B cell (primary cell): Measurements from ENCODE around the gene MYO10. TPM values are rescaled to one million over a fixed set of nuclear protein-coding genes. Genes with fewer than 3 reads are reported as not detected.

Experiments used
- ATAC-seq: fragments of 200-7000 bp; cut with Tn5 transposase; one replicate; pipeline ENCODE4 v1.10.0; 2021; ENCODE audit warnings: low read depth, mild to moderate bottlenecking, moderate number of reproducible peaks, moderate library complexity
- CTCF ChIA-PET: fragments of 350-600 bp; sonication (Branson Sonifier 250); formaldehyde crosslinking; loops from one replicate; lab custom pipeline; 2021; ENCODE audit warnings: antibody characterized with exemption, inconsistent platforms; lab: Charles Lee
- POLR2A ChIA-PET: fragments of 350-600 bp; sonication (Branson Sonifier 250); formaldehyde crosslinking; loops from one replicate; lab custom pipeline; 2021; ENCODE audit warnings: antibody characterized with exemption; lab: Charles Lee
- DNase-seq: peaks from one replicate; pipeline ENCODE4 v3.0.0; 2013
- H2AFZ ChIP-seq: 2 replicates; pipeline ENCODE4 v1.6.1; 2012; ENCODE audit warnings: mild to moderate bottlenecking, low read depth, low read length; ENCODE audit not compliant: insufficient read depth, poor library complexity, severe bottlenecking
- H3K27ac ChIP-seq, 2 donors: 1 replicate in 1 of 2; 2 replicates in 1 of 2; pipeline ENCODE4 v1.5.1; 2012 to 2013; ENCODE audit warnings: low read length in 2 of 2, mild to moderate bottlenecking in 2 of 2, moderate library complexity in 1 of 2
- H3K27me3 ChIP-seq, 4 experiments: fragments of 200-600 bp in 1 of 4; sonication (generic) in 1 of 4; replicated peaks in 1 of 4; 1 replicate in 2 of 4; 2 replicates in 2 of 4; pipeline versions ENCODE4 v1.6.1 to v1.7.0; 2013 to 2016; ENCODE audit warnings: low read length in 3 of 4, mild to moderate bottlenecking in 2 of 4, mixed read lengths in 1 of 4, moderate library complexity in 1 of 4; ENCODE audit not compliant: insufficient read depth in 4 of 4, control insufficient read depth in 3 of 4; ENCODE audit errors: control extremely low read depth in 1 of 4
- H3K36me3 ChIP-seq, 2 experiments: replicated peaks in 1 of 2; 1 replicate in 1 of 2; 2 replicates in 1 of 2; pipeline versions ENCODE4 v1.6.1 to v1.7.1; 2013; ENCODE audit warnings: low read length in 1 of 2; ENCODE audit not compliant: insufficient read depth in 2 of 2, control insufficient read depth in 1 of 2; ENCODE audit errors: control extremely low read depth in 1 of 2, extremely low read depth in 1 of 2
- H3K4me1 ChIP-seq, 2 donors: fragments of 200-600 bp in 1 of 2; sonication (generic) in 1 of 2; 1 replicate in 1 of 2; 2 replicates in 1 of 2; pipeline versions ENCODE4 v1.5.1 to v1.6.1; 2013 to 2017; ENCODE audit warnings: low read length in 2 of 2; ENCODE audit not compliant: control insufficient read depth in 2 of 2, insufficient read depth in 2 of 2
- H3K4me2 ChIP-seq: replicated peaks from 2 replicates; pipeline ENCODE3; 2012; ENCODE audit warnings: mild to moderate bottlenecking, low read depth, low read length; ENCODE audit not compliant: poor library complexity, severe bottlenecking
- H3K4me3 ChIP-seq, 5 experiments: fragments of 200-600 bp in 1 of 5; sonication (generic) in 1 of 5; 1 replicate in 3 of 5; 2 replicates in 2 of 5; pipeline versions ENCODE4 v1.5.1 to v1.7.0; 2011 to 2016; ENCODE audit warnings: low read length in 4 of 5, mild to moderate bottlenecking in 4 of 5, low read depth in 2 of 5, control low read depth in 1 of 5, moderate library complexity in 1 of 5; ENCODE audit not compliant: insufficient read depth in 1 of 5; ENCODE audit errors: control extremely low read depth in 1 of 5, extremely low read depth in 1 of 5
- H3K79me2 ChIP-seq: fragments of 200-600 bp; sonication (generic); one replicate; pipeline ENCODE4 v1.6.0; 2016; ENCODE audit warnings: low read length; ENCODE audit not compliant: control insufficient read depth, insufficient read depth
- H3K9ac ChIP-seq: fragments of 200-600 bp; sonication (generic); 2 replicates; pipeline ENCODE4 v1.6.1; 2017; ENCODE audit warnings: mild to moderate bottlenecking, low read length, moderate library complexity
- H3K9me3 ChIP-seq, 3 donors: one replicate each; pipeline versions ENCODE4 v1.6.1 to v1.7.1; 2013; ENCODE audit warnings: low read length in 2 of 3; ENCODE audit not compliant: control insufficient read depth in 2 of 3, insufficient read depth in 1 of 3; ENCODE audit errors: control extremely low read depth in 1 of 3
- H4K20me1 ChIP-seq: 2 replicates; pipeline ENCODE4 v1.6.0; 2012; ENCODE audit warnings: mild to moderate bottlenecking, low read length; ENCODE audit not compliant: insufficient read depth, control insufficient read depth, poor library complexity, severe bottlenecking
- H3K27ac Mint-ChIP-seq: one replicate; pipeline ENCODE4 v1.8.0; 2021; ENCODE audit warnings: mixed read lengths
- H3K27me3 Mint-ChIP-seq: one replicate; pipeline ENCODE4 v1.8.0; 2021; ENCODE audit warnings: mixed read lengths
- H3K4me1 Mint-ChIP-seq: one replicate; pipeline ENCODE4 v1.8.0; 2021; ENCODE audit warnings: mixed read lengths
- H3K4me3 Mint-ChIP-seq: one replicate; pipeline ENCODE4 v1.8.0; 2021; ENCODE audit warnings: mixed read lengths
- H3K9me3 Mint-ChIP-seq: one replicate; pipeline ENCODE4 v1.8.0; 2022; ENCODE audit warnings: mixed read lengths; ENCODE audit not compliant: insufficient read depth
- CTCF ChIP-seq: fragments of 200-600 bp; IDR thresholded peaks from one replicate; pipeline ENCODE4 v1.8.0; 2022; ENCODE audit warnings: antibody characterized with exemption, mild to moderate bottlenecking
- EZH2 ChIP-seq: IDR thresholded peaks from 2 replicates; pipeline ENCODE4 v1.6.1; 2012; ENCODE audit warnings: borderline replicate concordance, low read depth, mild to moderate bottlenecking, moderate library complexity, low read length; ENCODE audit not compliant: insufficient read depth, poor library complexity, severe bottlenecking
- WGBS: methylation state at CpG from one replicate; pipeline ENCODE4 v1.1.5; 2013; ENCODE audit warnings: missing lambda C conversion rate; ENCODE audit not compliant: insufficient coverage; 5-methylcytosine and 5-hydroxymethylcytosine counted together
- intact Hi-C: fragments of 100-400 bp; cut with micrococcal nuclease; formaldehyde crosslinking; loops from one replicate; pipeline ENCODE4 v1.10.0; 2022
- polyA plus RNA-seq: library from polyadenylated mRNA; depleted of rRNA; stranded (reverse); fragments of >200 nt; gene quantifications from 2 replicates; pipeline ENCODE4 v1.2.3, GENCODE V29; 2012
- total RNA-seq, 2 donors: library from RNA; stranded (reverse); fragments of 120-200 nt in 1 of 2; gene quantifications; 1 replicate in 1 of 2; 2 replicates in 1 of 2; pipeline versions ENCODE4 v1.2.3 to v1.2.4, GENCODE V29; 2013 to 2022

MYO10 gene
- total and polyA plus RNA-seq, 2 donors (not counting 1 experiment from before 2014, with no cell fraction given): 0.10 TPM; not detected in 1

GRCh38 chr5:16918156-16918555 is 17.9 kb downstream of the MYO10 start:
- DNase-seq (no peak), ATAC-seq (no peak)
- Mint-ChIP-seq H3K27me3 (no peaks in the 10 kb centered on the region), H3K4me1 (no peaks in the 10 kb centered on the region), H3K27ac (no peak overlapping the region), H3K9me3 (no peaks in the 10 kb centered on the region), H3K4me3 (no peak overlapping the region)
- TF ChIP-seq EZH2 (no peak), CTCF (no peak)
- H3K79me2 ChIP-seq: no peaks in the 10 kb centered on the region
- intact Hi-C loops: no loop called here
- H3K27me3 ChIP-seq: no peaks in the 10 kb centered on the region
- no peaks in the 10 kb centered on the region for H3K9me3 ChIP-seq
- no peak overlapping the region for H3K27ac ChIP-seq
- H4K20me1 ChIP-seq: no peaks in the 10 kb centered on the region
- CTCF ChIA-PET: interaction anchor here (0.7 kb wide), 1 partner anchor 1477 kb away, joined by 3 read pairs; no protein-coding TSS in a partner anchor
- H3K9ac ChIP-seq: no peak overlapping the region
- H3K4me3 ChIP-seq: no peak overlapping the region
- WGBS: 88% methylated on average over 4 of the region's 4 CpGs
- no peak overlapping the region for H2AFZ ChIP-seq
- POLR2A ChIA-PET: no interaction called here
- H3K36me3 ChIP-seq: no peaks in the 10 kb centered on the region
- H3K4me2 ChIP-seq: no peak overlapping the region
- H3K4me1 ChIP-seq: no peaks in the 10 kb centered on the region

GRCh38 chr5:16916262-16916878 is 19.7 kb downstream of the MYO10 start:
- CTCF ChIA-PET: no interaction called here
- no CpG with 5 or more reads among the region's 3 CpGs for whole genome bisulfite sequencing
- Histone ChIP-seq H3K79me2 (no peaks in the 10 kb centered on the region), H2AFZ (no peak overlapping the region), H3K36me3 (no peaks in the 10 kb centered on the region), H3K27ac (no peak overlapping the region), H3K9ac (no peak overlapping the region), H4K20me1 (no peaks in the 10 kb centered on the region), H3K9me3 (no peaks in the 10 kb centered on the region), H3K4me3 (no peak overlapping the region), H3K4me2 (no peak overlapping the region), H3K4me1 (no peaks in the 10 kb centered on the region), H3K27me3 (no peaks in the 10 kb centered on the region)
- Mint-ChIP-seq H3K9me3 (no peaks in the 10 kb centered on the region), H3K27me3 (no peaks in the 10 kb centered on the region), H3K27ac (no peak overlapping the region), H3K4me3 (no peak overlapping the region), H3K4me1 (no peaks in the 10 kb centered on the region)
- ATAC-seq: no peak
- intact Hi-C loops: no loop called here
- TF ChIP-seq CTCF (no peak), EZH2 (no peak)
- no peak for DNase-seq
- POLR2A ChIA-PET: no interaction called here
